ENCODE data around the gene TPR.

DNA sequence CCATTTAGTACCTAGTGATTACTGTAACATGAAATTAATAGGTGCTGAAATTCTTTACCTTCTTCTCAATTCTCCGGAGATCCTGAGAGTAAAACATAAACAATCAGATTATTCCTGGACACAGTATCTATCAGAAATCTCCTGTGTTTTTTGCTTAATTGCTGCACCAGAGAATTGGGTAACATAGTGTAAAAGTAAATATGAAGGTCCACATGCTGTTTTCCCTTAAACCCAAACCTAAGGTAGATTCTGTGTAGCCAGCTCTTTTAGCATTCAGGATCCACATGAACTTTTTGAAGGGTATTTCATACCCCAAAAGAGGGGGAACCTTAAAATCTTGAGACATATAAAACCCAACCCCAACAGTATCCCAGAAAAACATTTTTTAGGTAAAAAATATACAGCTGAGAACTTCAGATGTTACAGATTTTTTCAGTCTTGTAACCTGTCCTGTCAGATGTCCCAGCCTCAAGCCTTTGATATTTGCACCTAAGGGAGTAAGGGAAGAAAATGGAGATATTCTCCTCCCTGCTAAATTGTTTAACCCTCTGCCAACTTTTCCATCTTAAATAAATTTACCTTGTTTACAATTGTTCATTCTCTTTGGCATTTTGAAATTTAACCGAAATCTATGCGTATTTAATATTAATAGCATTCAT lies 11.8 kb upstream of the TPR start:
- TF ChIP-seq CTCF (IDR thresholded peaks at IDR 0.05) (no peak), EZH2 (IDR thresholded peaks at IDR 0.05; ENCODE audit: borderline replicate concordance, insufficient read depth, low read depth, low read length, poor library complexity, severe bottlenecking) (no peak)

Measured in B cell (primary cell).